Measurements from ENCODE around the gene BLVRB.

DNA sequence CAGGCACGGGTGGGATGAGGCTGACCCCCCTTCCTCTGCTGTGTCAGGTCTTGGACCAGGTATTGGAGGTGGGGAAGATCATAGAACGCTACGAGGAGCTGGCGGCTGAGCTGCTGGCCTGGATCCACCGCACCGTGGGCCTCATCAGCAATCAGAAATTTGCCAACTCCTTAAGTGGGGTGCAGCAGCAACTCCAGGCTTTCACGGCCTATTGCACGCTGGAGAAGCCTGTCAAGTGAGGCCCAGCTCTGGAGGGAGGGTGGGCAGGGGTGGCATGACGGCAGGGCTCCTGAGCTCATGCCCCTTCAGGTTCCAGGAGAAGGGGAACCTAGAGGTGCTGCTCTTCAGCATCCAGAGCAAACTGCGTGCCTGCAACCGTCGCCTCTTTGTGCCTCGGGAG lies 36.5 kb upstream of the BLVRB start:
- TF ChIP-seq, protein P1, sequence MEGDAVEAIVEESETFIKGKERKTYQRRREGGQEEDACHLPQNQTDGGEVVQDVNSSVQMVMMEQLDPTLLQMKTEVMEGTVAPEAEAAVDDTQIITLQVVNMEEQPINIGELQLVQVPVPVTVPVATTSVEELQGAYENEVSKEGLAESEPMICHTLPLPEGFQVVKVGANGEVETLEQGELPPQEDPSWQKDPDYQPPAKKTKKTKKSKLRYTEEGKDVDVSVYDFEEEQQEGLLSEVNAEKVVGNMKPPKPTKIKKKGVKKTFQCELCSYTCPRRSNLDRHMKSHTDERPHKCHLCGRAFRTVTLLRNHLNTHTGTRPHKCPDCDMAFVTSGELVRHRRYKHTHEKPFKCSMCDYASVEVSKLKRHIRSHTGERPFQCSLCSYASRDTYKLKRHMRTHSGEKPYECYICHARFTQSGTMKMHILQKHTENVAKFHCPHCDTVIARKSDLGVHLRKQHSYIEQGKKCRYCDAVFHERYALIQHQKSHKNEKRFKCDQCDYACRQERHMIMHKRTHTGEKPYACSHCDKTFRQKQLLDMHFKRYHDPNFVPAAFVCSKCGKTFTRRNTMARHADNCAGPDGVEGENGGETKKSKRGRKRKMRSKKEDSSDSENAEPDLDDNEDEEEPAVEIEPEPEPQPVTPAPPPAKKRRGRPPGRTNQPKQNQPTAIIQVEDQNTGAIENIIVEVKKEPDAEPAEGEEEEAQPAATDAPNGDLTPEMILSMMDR (IDR thresholded peaks at IDR 0.05; ENCODE audit: low read depth, low read length): no peak
- TF ChIP-seq EZH2phosphoT487 (IDR thresholded peaks at IDR 0.05; ENCODE audit: low read depth): no peak
